K562 (cell line): ENCODE results near the gene SYNRG. TPM values are rescaled to one million over a fixed set of nuclear protein-coding genes. Genes with fewer than 3 reads are reported as not detected.

Experiments used
- ATAC-seq: fragments of 200-7000 bp; cut with Tn5 transposase; 3 replicates; pipeline ENCODE4 v1.9.1; 2020; ENCODE audit warnings: moderate library complexity
- BruUV-seq: library from RNA; stranded (reverse); fragments of 400-500 nt; replicated peaks from 2 replicates; lab custom pipeline; 2021; lab: Mats Ljungman, UMichigan
- CTCF ChIA-PET: fragments of 300-600 bp; formaldehyde crosslinking; extraction: SDS; loops from one replicate; lab custom pipeline; 2021; ENCODE audit warnings: low intra/inter-chr PET ratio; lab: Yijun Ruan, JAX
- POLR2A ChIA-PET: fragments of 300-600, 350-650 bp; sonication (Branson Sonifier 250); formaldehyde crosslinking; extraction: SDS; loops from one replicate; lab custom pipeline; 2021; ENCODE audit warnings: antibody characterized with exemption, inconsistent platforms; lab: Yijun Ruan, JAX
- DNase-seq, 4 experiments: peaks; one replicate each; pipeline versions ENCODE4 v3.0.0 to v3.0.0-alpha.2; 2011 to 2018; ENCODE audit warnings: low spot score in 3 of 4, mixed read lengths in 3 of 4; ENCODE audit errors: extremely low read depth in 1 of 4
- FAIRE-seq: peaks from 2 replicates; lab custom pipeline; 2011; peaks lifted over from hg19 to GRCh38; lab: Jason Lieb, UNC
- H2AFZ ChIP-seq: 2 replicates; pipeline ENCODE4 v1.6.0; 2011; ENCODE audit warnings: low read depth, low read length, control low read depth, inconsistent platforms
- H3K27ac ChIP-seq: fragments of 200-600 bp; 3 replicates; pipeline ENCODE4 v1.8.0; 2011; ENCODE audit warnings: low read depth, mild to moderate bottlenecking, control low read depth, inconsistent platforms, low read length, moderate library complexity, mixed read lengths; ENCODE audit errors: extremely low read depth
- H3K27me3 ChIP-seq, 2 experiments: fragments of 300-600 bp in 1 of 2; 2 replicates in 1 of 2; 3 replicates in 1 of 2; pipeline versions ENCODE4 v1.6.0 to v1.8.0; 2011; ENCODE audit warnings: inconsistent platforms in 2 of 2, low read length in 2 of 2, mild to moderate bottlenecking in 1 of 2, mixed read lengths in 1 of 2, moderate library complexity in 1 of 2; ENCODE audit not compliant: control insufficient read depth in 2 of 2, insufficient read depth in 2 of 2
- H3K36me3 ChIP-seq: fragments of 300-600 bp; 3 replicates; pipeline ENCODE4 v1.8.0; 2011; ENCODE audit warnings: mild to moderate bottlenecking, low read length, inconsistent platforms; ENCODE audit not compliant: control insufficient read depth, insufficient read depth
- H3K4me1 ChIP-seq, 2 experiments: fragments of 200-600 bp in 1 of 2; replicated peaks in 1 of 2; 2 replicates in 1 of 2; 3 replicates in 1 of 2; pipeline versions ENCODE4 v1.5.1 to v1.8.0; 2011; ENCODE audit warnings: inconsistent platforms in 2 of 2, low read length in 2 of 2, mild to moderate bottlenecking in 1 of 2, mixed read lengths in 1 of 2, moderate library complexity in 1 of 2; ENCODE audit not compliant: control insufficient read depth in 2 of 2, insufficient read depth in 2 of 2
- H3K4me2 ChIP-seq: 2 replicates; pipeline ENCODE4 v1.6.1; 2011; ENCODE audit warnings: low read length, control low read depth, inconsistent platforms, mixed read lengths; ENCODE audit not compliant: insufficient read depth
- H3K4me3 ChIP-seq: fragments of 200-600 bp; sonication (generic), shearing (Covaris generic); 2 replicates; pipeline ENCODE4 v1.5.1; 2016; ENCODE audit warnings: control low read depth, inconsistent platforms
- H3K79me2 ChIP-seq: fragments of 200-600 bp; 3 replicates; pipeline ENCODE4 v1.8.0; 2011; ENCODE audit warnings: low read length, inconsistent platforms; ENCODE audit not compliant: control insufficient read depth, insufficient read depth
- H3K9ac ChIP-seq, 2 experiments: 2 replicates each; pipeline versions ENCODE4 v1.6.0 to v1.6.1; 2011; ENCODE audit warnings: low read depth in 2 of 2, low read length in 2 of 2, control low read depth in 1 of 2, inconsistent platforms in 1 of 2, mild to moderate bottlenecking in 1 of 2, mixed read lengths in 1 of 2; ENCODE audit not compliant: insufficient read depth in 1 of 2
- H3K9me1 ChIP-seq: one replicate; pipeline ENCODE4 v1.6.0; 2011; ENCODE audit warnings: inconsistent platforms, mild to moderate bottlenecking, low read length, moderate library complexity; ENCODE audit not compliant: control insufficient read depth, insufficient read depth
- H3K9me3 ChIP-seq: replicated peaks from 2 replicates; pipeline ENCODE4 v1.5.1; 2011; ENCODE audit warnings: low read depth, low read length, inconsistent platforms; ENCODE audit not compliant: control insufficient read depth, insufficient read depth
- H4K20me1 ChIP-seq: replicated peaks from 2 replicates; pipeline ENCODE4 v1.6.1; 2011; ENCODE audit warnings: low read length, inconsistent platforms, mixed read lengths; ENCODE audit not compliant: control insufficient read depth, insufficient read depth
- ASH1L ChIP-seq: fragments of 450-650 bp; IDR thresholded peaks from 2 replicates; pipeline ENCODE4 v1.6.1; 2018; ENCODE audit warnings: borderline replicate concordance, mild to moderate bottlenecking, low read depth; ENCODE audit not compliant: partially characterized antibody
- ATF3 ChIP-seq, 2 experiments: fragments of 450-650 bp in 1 of 2; sonication (generic) in 1 of 2; formaldehyde crosslinking in 1 of 2; IDR thresholded peaks in 1 of 2; conservative IDR thresholded peaks in 1 of 2; 2 replicates each; pipeline versions ENCODE4 v1.6.1 to v1.8.1; 2016 to 2023; ENCODE audit warnings: mild to moderate bottlenecking in 2 of 2, moderate library complexity in 2 of 2, inconsistent platforms in 1 of 2, missing genetic modification reagents in 1 of 2
- WGBS: fragments of 100-300 bp; shearing (Covaris generic); methylation state at CpG from one replicate; pipeline ENCODE4 v1.1.6; 2016; ENCODE audit warnings: low coverage, mixed read lengths; ENCODE audit not compliant: insufficient coverage; ENCODE audit errors: missing lambda C conversion rate; 5-methylcytosine and 5-hydroxymethylcytosine counted together
- in situ Hi-C: fragments of 300-500 bp; cut with MboI; formaldehyde crosslinking; loops from 4 replicates; pipeline ENCODE4 v1.15.0; 2018; ENCODE audit warnings: inconsistent platforms, mixed read lengths
- intact Hi-C: fragments of 100-400 bp; cut with micrococcal nuclease; formaldehyde crosslinking; loops from 2 replicates; pipeline ENCODE4 v1.14.2; 2022
- polyA plus RNA-seq, 8 experiments: library from polyadenylated mRNA; depleted of rRNA in 4 of 8; stranded (reverse) in 5 of 8; unstranded in 3 of 8; fragments of >200 nt; fragmentation: Nextera tagmentation in 2 of 8; fragmentation: Illumina TruSeq in 1 of 8; extraction: Ambion mirVana in 2 of 8; extraction: Trizol in 1 of 8; gene quantifications; 2 replicates each; pipeline versions ENCODE4 v1.2.1 to v1.2.3, GENCODE V29; 2011 to 2014; ENCODE audit warnings: inconsistent platforms in 1 of 8, missing spikeins in 1 of 8
- total RNA-seq, 7 experiments: library from RNA; depleted of rRNA in 6 of 7; stranded (reverse); fragments of >200 nt in 6 of 7; fragmentation: Illumina TruSeq in 2 of 7; extraction: Trizol in 2 of 7; gene quantifications; 2 replicates each; pipeline versions ENCODE4 v1.2.1 to v1.2.3, GENCODE V29; 2011 to 2021; ENCODE audit warnings: low replicate concordance in 1 of 7

SYNRG gene
- total and polyA plus RNA-seq, 9 of the 15 experiments (the other 6 are each of a cell fraction or from before 2014, with no cell fraction given): 2.9 to 28.2 (median 15.1) TPM

GRCh38 chr17:37568350-37569053, 40.7 kb downstream of the SYNRG start:
- peaks cover 50% of the 10 kb centered on the region; the same call in 2 of the 3 replicates for H3K36me3 ChIP-seq
- BruUV-seq: no TSS peak

More at GRCh38 chr17:37568350-37569053, 40.7 kb downstream of the SYNRG start:
- 70% methylated on average over 2 of the region's 2 CpGs for WGBS
- peak; percentile 23; the same call in 1 of the 2 replicates for TF ChIP-seq ATF3 (IDR thresholded peaks at IDR 0.05)
- no peak for TF ChIP-seq ATF3 (CRISPR knock-in tag; conservative IDR thresholded peaks at IDR 0.05)
- no peak for TF ChIP-seq ASH1L
- H2AFZ ChIP-seq: no peak overlapping the region
- H4K20me1 ChIP-seq: no peaks in the 10 kb centered on the region
- H3K9me1 ChIP-seq: no peaks in the 10 kb centered on the region
- no peaks in the 10 kb centered on the region for H3K9me3 ChIP-seq
- ChIA-PET CTCF (no interaction called here), POLR2A (interaction anchor here (0.9 to 1.6 kb wide), 3 partner anchors 11 to 17 kb away, joined by 3 to 4 read pairs (median 3); no protein-coding TSS in a partner anchor)
- H3K4me3 ChIP-seq: no peak overlapping the region
- no peaks in the 10 kb centered on the region for H3K79me2 ChIP-seq
- H3K4me1 ChIP-seq: no peaks in the 10 kb centered on the region
- H3K27ac ChIP-seq: no peak overlapping the region
- FAIRE-seq (no peak), ATAC-seq (no peak), DNase-seq (no peak)
- intact Hi-C loops: no loop called here
- in situ Hi-C loops: no loop called here
- no peak overlapping the region for H3K4me2 ChIP-seq
- H3K27me3 ChIP-seq: no peaks in the 10 kb centered on the region
- no peak overlapping the region for H3K9ac ChIP-seq
